LoVo (cell line): Measurements from ENCODE around the gene NCKIPSD.

ENCODE experiments used
- DNase-seq: peaks from one replicate; pipeline ENCODE4 v3.0.0-alpha.2; 2016; ENCODE audit warnings: low spot score

NCKIPSD gene

GRCh38 chr3:48696601-48697000 lies 10.9 kb upstream of the NCKIPSD start:
- DNase-seq: no peak

- DNase-seq: no peak
Measured at GRCh38 chr3:48696156-48696555, 10.4 kb upstream of the NCKIPSD start.

- no peak for DNase-seq
Measured at GRCh38 chr3:48695393-48695753, 9.7 kb upstream of the NCKIPSD start.

- DNase-seq: no peak
Measured at GRCh38 chr3:48694610-48695392, 9.1 kb upstream of the NCKIPSD start.

DNA sequence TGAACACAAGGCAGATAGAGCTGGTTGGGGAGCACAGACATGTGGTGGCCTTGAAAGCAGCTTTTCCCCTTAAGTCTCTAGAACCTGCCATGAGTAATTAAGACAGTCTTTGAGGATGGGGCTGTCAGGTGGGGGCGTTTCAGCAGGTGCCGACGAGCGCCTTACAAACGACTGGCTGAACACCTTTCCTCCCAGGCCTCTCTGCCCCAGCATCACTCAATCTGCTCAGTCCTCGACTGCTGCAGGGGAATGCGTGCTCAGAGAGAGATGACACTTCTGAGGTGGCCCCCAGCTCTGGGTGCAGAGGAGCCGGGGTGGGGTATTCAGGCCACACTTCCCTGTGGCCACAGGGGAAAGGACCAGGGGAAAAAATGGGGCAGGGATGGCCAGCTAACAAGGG lies 8.1 kb upstream of the NCKIPSD start:
- DNase-seq: no peak

DNA sequence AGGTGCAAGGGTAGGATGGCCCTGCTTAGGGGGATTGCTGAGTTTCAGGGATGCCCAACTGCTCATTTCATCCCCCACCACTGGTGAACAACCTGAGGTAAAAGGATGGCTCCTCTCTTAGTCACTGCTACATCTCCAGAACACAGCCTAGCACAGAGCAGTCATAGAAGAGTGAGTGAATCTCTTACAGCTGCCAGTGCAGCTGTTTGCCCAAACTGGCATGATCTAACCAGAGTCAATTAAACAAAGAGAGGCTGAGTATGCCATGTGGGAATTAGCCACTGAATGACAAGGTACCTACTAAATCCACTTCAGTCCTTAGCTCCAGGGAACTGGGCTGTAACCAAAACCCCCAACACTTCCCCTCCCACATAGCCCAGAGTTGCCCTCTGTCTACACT lies 6.8 kb upstream of the NCKIPSD start:
- no peak for DNase-seq

DNA sequence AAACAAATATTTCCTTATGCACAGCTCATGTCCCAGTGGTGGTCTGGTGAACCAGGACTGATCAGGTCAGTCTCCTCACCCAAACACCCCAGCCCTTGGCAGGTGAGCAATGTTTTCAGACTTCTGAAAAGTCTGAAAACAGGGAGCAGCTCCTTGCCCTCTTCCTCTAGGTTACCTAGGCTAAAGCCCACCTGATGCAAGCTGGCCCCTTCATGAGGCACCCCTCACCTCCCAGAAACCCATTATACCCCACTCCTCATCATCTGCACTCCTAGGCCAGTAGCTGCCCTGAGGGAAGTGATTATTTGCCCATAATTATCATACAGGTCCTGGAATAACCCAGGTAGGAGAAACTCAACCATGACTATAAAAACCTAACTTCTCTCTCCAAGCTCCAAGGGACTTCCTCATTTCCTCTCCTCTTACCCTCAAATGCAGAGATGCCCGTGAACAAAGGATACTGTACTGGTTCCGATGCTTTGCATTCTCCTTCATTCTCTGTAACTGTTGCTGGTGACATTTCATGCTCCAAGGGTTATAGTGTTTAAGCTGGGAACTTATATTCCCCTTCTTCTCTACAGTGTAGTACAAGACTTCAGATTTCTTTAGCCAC lies 5.2 kb upstream of the NCKIPSD start:
- DNase-seq: no peak

GRCh38 chr3:48689384-48689783 lies 3.7 kb upstream of the NCKIPSD start:
- DNase-seq: no peak

DNA sequence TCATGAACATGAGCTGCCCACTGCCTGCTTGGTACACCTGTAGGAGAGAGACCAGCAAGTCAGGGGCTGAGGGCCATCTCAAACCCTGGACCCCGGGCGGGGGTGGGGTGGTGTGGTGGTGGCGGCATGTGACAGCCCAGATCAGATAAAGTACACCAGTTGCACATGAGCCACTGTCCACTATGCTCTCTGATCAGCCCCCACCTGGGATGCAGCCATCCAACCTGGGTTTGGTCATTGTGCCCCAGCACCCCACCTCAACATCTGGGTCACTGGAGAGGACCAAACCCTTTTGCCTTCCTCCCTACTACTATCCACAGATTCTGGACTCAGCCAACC lies 3.0 kb upstream of the NCKIPSD start:
- DNase-seq: no peak

- no peak for DNase-seq
Measured at GRCh38 chr3:48688032-48688736, 2.5 kb upstream of the NCKIPSD start.

GRCh38 chr3:48687220-48687678 lies 1.5 kb upstream of the NCKIPSD start:
- no peak for DNase-seq

GRCh38 chr3:48686538-48687219 lies 964 bp upstream of the NCKIPSD start:
- DNase-seq: no peak

GRCh38 chr3:48685293-48685602 lies 467 bp downstream of the NCKIPSD start:
- no peak for DNase-seq

- no peak for DNase-seq
Measured at GRCh38 chr3:48684480-48685143, 1.1 kb downstream of the NCKIPSD start.

DNA sequence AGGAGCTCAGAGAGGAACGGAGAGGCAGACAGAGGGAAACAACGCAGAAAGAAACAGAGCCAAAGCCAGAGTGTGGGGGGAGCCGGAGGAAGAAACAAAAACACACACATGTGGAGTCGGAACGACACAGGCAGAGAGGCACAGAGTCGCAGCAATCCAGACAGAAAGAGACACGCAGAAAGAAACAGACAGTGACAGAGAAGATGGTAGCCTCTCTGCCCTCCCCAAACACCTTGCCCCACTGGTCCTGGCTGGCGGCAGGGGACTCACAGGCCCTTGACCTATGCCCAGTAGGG lies 1.7 kb downstream of the NCKIPSD start:
- DNase-seq: no peak

- no peak for DNase-seq
Measured at GRCh38 chr3:48682786-48683185, 2.9 kb downstream of the NCKIPSD start.

GRCh38 chr3:48681974-48682610 lies 3.6 kb downstream of the NCKIPSD start:
- no peak for DNase-seq

- DNase-seq: no peak
Measured at GRCh38 chr3:48681541-48681880, 4.2 kb downstream of the NCKIPSD start.

GRCh38 chr3:48680811-48681540 lies 4.7 kb downstream of the NCKIPSD start:
- DNase-seq: no peak

DNA sequence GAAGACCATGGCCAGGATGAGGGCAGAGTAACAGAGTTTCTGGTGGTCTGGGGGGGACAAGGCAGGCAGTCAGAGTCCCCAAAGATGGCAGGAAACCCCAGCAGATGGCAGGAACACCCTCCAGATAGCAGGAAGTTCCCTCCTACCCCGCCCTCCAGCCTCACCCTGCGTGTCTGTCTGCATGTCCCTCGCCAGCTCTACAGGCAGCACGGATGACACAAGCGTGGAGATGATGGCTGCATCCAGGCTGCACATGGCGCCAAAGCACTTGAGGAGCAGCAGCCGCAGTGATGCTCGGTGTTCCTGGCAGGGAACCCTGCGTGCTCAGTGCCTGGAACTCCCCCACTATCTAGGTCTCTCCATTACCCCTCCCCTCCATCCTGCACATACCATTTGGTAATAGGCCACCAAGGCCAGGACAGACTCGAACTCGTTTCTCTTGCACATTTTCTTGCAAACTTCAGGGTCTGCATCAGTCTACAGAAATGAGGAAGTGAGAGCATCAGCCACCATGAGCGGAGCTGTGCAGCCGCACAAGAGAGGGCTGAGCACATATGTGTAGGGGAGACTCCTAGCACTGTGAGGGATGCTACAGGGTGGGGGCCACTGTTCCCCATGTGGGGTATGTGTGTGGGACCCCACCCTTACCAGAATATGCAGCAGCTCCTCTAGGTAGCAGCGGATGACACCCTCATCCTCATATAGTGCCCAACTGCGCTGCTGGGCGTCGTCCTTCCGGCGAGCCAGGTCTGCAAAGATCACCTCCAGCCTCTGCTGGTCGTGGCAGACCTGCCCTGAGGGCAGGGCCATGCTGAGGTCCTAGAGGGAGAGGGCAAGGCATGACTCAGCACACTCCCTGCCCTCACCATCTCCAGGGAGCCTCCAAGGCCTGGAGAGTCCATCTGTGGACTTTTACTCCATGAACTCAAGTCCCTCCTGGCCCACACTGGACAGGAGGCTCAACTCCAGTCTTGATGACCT lies 6.0 kb downstream of the NCKIPSD start:
- DNase-seq: no peak
